Neuronal stem cell (in vitro differentiated cells): ENCODE data around the gene PRPF6.
A peak's percentile ranks its signal among the peaks of the same experiment; 100 is the strongest.

ENCODE experiments used
- DNase-seq: peaks from one replicate; pipeline ENCODE4 v3.0.0-alpha.2; 2013; ENCODE audit warnings: low spot score
- H2AFZ ChIP-seq: one replicate; pipeline ENCODE4 v1.6.1; 2013; ENCODE audit warnings: mild to moderate bottlenecking, low read length, inconsistent platforms
- H2AK5ac ChIP-seq: 2 replicates; pipeline ENCODE4 v1.6.1; 2013; ENCODE audit warnings: low read depth, mild to moderate bottlenecking, inconsistent platforms, low read length, moderate library complexity, mixed read lengths
- H2BK120ac ChIP-seq: 2 replicates; pipeline ENCODE4 v1.6.1; 2013; ENCODE audit warnings: low read depth, mild to moderate bottlenecking, inconsistent platforms, low read length, moderate library complexity, mixed read lengths
- H2BK12ac ChIP-seq: one replicate; pipeline ENCODE4 v1.6.1; 2013; ENCODE audit warnings: low read length, inconsistent platforms
- H2BK15ac ChIP-seq: 2 replicates; pipeline ENCODE4 v1.6.1; 2013; ENCODE audit warnings: mild to moderate bottlenecking, low read length, inconsistent platforms, mixed read lengths
- H2BK5ac ChIP-seq: one replicate; pipeline ENCODE4 v1.6.1; 2013; ENCODE audit warnings: inconsistent platforms, mild to moderate bottlenecking, low read length, moderate library complexity
- H3K14ac ChIP-seq: one replicate; pipeline ENCODE4 v1.6.1; 2013; ENCODE audit warnings: low read length, inconsistent platforms
- H3K18ac ChIP-seq: 2 replicates; pipeline ENCODE4 v1.6.1; 2013; ENCODE audit warnings: low read length, inconsistent platforms
- H3K23ac ChIP-seq: 2 replicates; pipeline ENCODE4 v1.6.1; 2013; ENCODE audit warnings: low read depth, mild to moderate bottlenecking, mixed read lengths, low read length, inconsistent platforms; ENCODE audit not compliant: poor library complexity
- H3K27ac ChIP-seq: replicated peaks from 3 replicates; pipeline ENCODE4 v1.5.1; 2013; ENCODE audit warnings: low read length, inconsistent platforms
- H3K27me3 ChIP-seq, 3 experiments: 2 replicates each; pipeline ENCODE4 v1.6.1; 2013; ENCODE audit warnings: low read length in 3 of 3, mild to moderate bottlenecking in 2 of 3, inconsistent platforms in 1 of 3, low read depth in 1 of 3, mixed read lengths in 1 of 3, moderate library complexity in 1 of 3; ENCODE audit not compliant: control insufficient read depth in 3 of 3, insufficient read depth in 3 of 3
- H3K36me3 ChIP-seq, 2 donors: replicated peaks in 1 of 2; 2 replicates each; pipeline ENCODE4 v1.6.1; 2013; ENCODE audit warnings: low read length in 2 of 2; ENCODE audit not compliant: control insufficient read depth in 2 of 2, insufficient read depth in 2 of 2
- H3K4ac ChIP-seq: 2 replicates; pipeline ENCODE4 v1.6.1; 2013; ENCODE audit warnings: inconsistent platforms, mild to moderate bottlenecking, low read length, moderate library complexity
- H3K4me1 ChIP-seq, 2 donors: 1 replicate in 1 of 2; 2 replicates in 1 of 2; pipeline ENCODE4 v1.6.1; 2013; ENCODE audit warnings: low read length in 2 of 2, low read depth in 1 of 2; ENCODE audit not compliant: control insufficient read depth in 2 of 2, insufficient read depth in 1 of 2
- H3K4me2 ChIP-seq: one replicate; pipeline ENCODE4 v1.6.1; 2013; ENCODE audit warnings: mild to moderate bottlenecking, low read length, inconsistent platforms; ENCODE audit not compliant: insufficient read depth, poor library complexity, severe bottlenecking
- H3K4me3 ChIP-seq, 2 donors: 2 replicates each; pipeline ENCODE4 v1.5.1; 2013; ENCODE audit warnings: low read length in 2 of 2, mild to moderate bottlenecking in 2 of 2, inconsistent platforms in 1 of 2, moderate library complexity in 1 of 2
- H3K79me1 ChIP-seq: one replicate; pipeline ENCODE4 v1.6.1; 2013; ENCODE audit warnings: low read depth, mild to moderate bottlenecking, inconsistent platforms, low read length, moderate library complexity
- H3K9ac ChIP-seq: one replicate; pipeline ENCODE4 v1.6.1; 2013; ENCODE audit warnings: mild to moderate bottlenecking, low read depth, low read length, inconsistent platforms; ENCODE audit not compliant: poor library complexity
- H3K9me3 ChIP-seq, 2 donors: replicated peaks in 1 of 2; 2 replicates each; pipeline versions ENCODE3 to v1.6.1; 2013; ENCODE audit warnings: low read length in 2 of 2, mild to moderate bottlenecking in 2 of 2, inconsistent platforms in 1 of 2, low read depth in 1 of 2, mixed read lengths in 1 of 2, moderate library complexity in 1 of 2; ENCODE audit not compliant: control insufficient read depth in 2 of 2, insufficient read depth in 1 of 2
- H4K8ac ChIP-seq: one replicate; pipeline ENCODE4 v1.6.1; 2013; ENCODE audit warnings: low read depth, mild to moderate bottlenecking, inconsistent platforms, low read length, moderate library complexity
- H4K91ac ChIP-seq: one replicate; pipeline ENCODE4 v1.6.1; 2013; ENCODE audit warnings: low read length, low read depth, mild to moderate bottlenecking, inconsistent platforms; ENCODE audit not compliant: poor library complexity
- WGBS, 2 donors: extraction: QIAGEN DNeasy Blood & Tissue Kit; methylation state at CpG; one replicate each; pipeline ENCODE4 v1.1.7; 2013; ENCODE audit warnings: missing lambda C conversion rate in 2 of 2, mixed read lengths in 1 of 2; ENCODE audit not compliant: insufficient read length in 2 of 2, insufficient replicate concordance in 1 of 2; ENCODE audit errors: extremely low coverage in 2 of 2; 5-methylcytosine and 5-hydroxymethylcytosine counted together

The PRPF6 gene

DNA sequence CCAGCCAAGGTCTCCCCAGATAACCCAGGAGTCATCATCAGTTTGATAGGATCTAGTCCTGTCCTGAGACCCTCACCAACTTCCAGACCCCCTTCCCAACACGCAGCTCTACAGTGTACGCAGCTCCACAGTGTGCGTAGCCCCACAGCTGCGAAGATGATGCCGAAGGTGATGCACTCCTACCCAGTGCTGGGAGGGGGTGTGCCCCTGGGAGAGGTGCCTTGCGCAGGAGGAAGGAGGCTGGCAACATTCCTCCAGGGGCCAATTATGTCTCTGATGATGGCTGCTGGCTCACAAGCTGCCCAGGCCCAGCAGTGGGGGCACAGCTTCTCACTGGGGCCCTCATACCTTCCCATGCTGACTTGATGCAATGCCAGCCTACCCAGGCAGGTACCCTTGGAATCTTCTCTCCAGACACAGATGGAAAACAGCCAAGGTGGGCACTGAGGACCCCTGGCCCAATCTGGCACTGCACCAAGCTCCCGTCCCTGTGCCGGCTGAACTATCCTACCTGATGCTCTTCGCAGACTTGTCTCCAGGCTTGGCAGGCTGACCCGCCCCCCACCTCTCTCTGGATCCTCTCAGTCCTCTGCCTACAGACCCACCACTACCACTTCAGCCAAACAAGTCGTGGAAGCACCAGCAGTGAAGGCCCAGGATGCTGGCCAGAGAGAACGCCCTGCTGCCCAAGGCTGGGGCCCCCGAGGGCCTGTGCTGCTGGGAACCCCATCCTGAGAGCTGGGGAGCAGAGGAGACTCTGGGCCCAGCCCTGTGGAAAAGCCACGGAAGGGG is 12.6 kb upstream of the PRPF6 start:
- no peak overlapping the region for H3K4ac ChIP-seq
- peak overlapping the region; percentile 61 for H2BK5ac ChIP-seq
- H2AFZ ChIP-seq = no peak overlapping the region
- peaks cover 4% of the 10 kb centered on the region for H3K79me1 ChIP-seq
- no peak overlapping the region for H3K27ac ChIP-seq
- WGBS, 2 donors = no CpG with 5 or more reads among the region's 14 CpGs
- no peak for DNase-seq
- peak overlapping the region in 1 of 2 donors; percentile 71 for H3K4me3 ChIP-seq
- H3K9ac ChIP-seq = peak overlapping the region; percentile 63
- H2BK120ac ChIP-seq = no peak overlapping the region
- H3K4me1 ChIP-seq = peaks cover 9 to 13% of the 10 kb centered on the region in 2 donors
- H3K9me3 ChIP-seq = peaks cover 0 to 31% of the 10 kb centered on the region in 2 donors
- no peak overlapping the region for H4K91ac ChIP-seq
- H2BK12ac ChIP-seq = no peak overlapping the region
- H3K23ac ChIP-seq = peak overlapping the region; percentile 92
- no peak overlapping the region for H3K14ac ChIP-seq
- peak overlapping the region; percentile 68 for H2AK5ac ChIP-seq
- peak overlapping the region; percentile 66 for H3K4me2 ChIP-seq
- peaks cover 37 to 40% of the 10 kb centered on the region in 2 donors for H3K36me3 ChIP-seq
- no peak overlapping the region for H3K18ac ChIP-seq
- H2BK15ac ChIP-seq = no peak overlapping the region
- peaks cover 0 to 9% (median 0%) of the 10 kb centered on the region in 3 experiments for H3K27me3 ChIP-seq
- no peak overlapping the region for H4K8ac ChIP-seq

DNA sequence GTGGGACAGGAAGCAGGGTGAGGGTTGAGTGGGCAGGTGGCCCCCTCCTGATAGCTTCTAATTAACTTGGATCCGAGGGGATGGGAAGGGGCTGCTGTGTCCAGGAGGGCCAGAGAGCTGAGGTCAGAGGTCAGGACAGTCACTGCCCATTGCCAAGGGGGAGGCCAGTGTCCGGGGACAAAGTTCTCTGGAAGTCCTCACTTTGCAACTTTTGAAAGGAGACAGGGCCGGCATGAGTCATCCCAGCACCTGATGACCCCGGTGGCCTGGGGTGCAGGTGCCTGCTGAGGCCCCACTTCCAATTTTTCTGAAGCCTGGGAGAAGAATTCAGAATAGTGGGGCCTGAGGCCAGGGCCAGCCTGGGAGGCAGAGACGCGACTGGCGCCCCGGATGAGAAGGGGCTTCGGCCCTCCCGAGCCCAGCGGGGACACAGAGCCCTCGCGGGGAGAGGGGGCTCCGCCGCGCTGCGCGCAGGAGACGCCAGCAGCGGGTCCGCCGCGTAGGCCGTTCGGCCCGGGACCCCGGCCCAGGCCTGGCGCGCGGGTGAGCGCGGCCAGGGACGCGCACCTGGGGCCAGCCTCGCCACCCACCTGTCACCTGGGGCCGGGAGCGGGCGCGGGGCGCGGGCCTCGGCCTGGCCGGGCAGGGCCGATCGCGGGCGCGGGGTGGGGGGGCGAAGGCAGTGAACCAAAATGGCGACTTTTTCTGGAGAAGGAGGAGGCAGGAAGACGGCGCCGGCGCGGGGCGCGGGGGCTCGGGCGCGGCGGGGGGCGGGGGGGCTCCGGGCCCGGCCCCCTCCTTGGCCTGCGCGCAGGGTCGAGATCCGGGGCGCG is 11.8 kb upstream of the PRPF6 start:
- no peak overlapping the region for H4K91ac ChIP-seq
- H2AFZ ChIP-seq = peak overlapping the region; percentile 56
- H2AK5ac ChIP-seq = peak overlapping the region; percentile 68
- peaks cover 0 to 9% (median 0%) of the 10 kb centered on the region in 3 experiments for H3K27me3 ChIP-seq
- H3K23ac ChIP-seq = peak overlapping the region; percentile 55
- no peak overlapping the region for H2BK120ac ChIP-seq
- peak overlapping the region; percentile 71 to 81 for H3K4me3 ChIP-seq
- DNase-seq = no peak
- peak overlapping the region; percentile 10 for H2BK12ac ChIP-seq
- no CpG with 5 or more reads among the region's 70 CpGs for WGBS, 2 donors
- H3K4me1 ChIP-seq = peaks cover 11 to 13% of the 10 kb centered on the region in 2 donors
- peak overlapping the region; percentile 93 for H3K18ac ChIP-seq
- peaks cover 0 to 25% of the 10 kb centered on the region in 2 donors for H3K9me3 ChIP-seq
- no peak overlapping the region for H2BK15ac ChIP-seq
- H4K8ac ChIP-seq = no peak overlapping the region
- no peak overlapping the region for H3K27ac ChIP-seq
- H3K36me3 ChIP-seq = peaks cover 29 to 32% of the 10 kb centered on the region in 2 donors
- peak overlapping the region; percentile 61 for H2BK5ac ChIP-seq
- peak overlapping the region; percentile 66 for H3K4me2 ChIP-seq
- H3K79me1 ChIP-seq = peaks cover 4% of the 10 kb centered on the region
- no peak overlapping the region for H3K4ac ChIP-seq
- peak overlapping the region; percentile 8 for H3K14ac ChIP-seq
- peak overlapping the region; percentile 91 for H3K9ac ChIP-seq

DNA sequence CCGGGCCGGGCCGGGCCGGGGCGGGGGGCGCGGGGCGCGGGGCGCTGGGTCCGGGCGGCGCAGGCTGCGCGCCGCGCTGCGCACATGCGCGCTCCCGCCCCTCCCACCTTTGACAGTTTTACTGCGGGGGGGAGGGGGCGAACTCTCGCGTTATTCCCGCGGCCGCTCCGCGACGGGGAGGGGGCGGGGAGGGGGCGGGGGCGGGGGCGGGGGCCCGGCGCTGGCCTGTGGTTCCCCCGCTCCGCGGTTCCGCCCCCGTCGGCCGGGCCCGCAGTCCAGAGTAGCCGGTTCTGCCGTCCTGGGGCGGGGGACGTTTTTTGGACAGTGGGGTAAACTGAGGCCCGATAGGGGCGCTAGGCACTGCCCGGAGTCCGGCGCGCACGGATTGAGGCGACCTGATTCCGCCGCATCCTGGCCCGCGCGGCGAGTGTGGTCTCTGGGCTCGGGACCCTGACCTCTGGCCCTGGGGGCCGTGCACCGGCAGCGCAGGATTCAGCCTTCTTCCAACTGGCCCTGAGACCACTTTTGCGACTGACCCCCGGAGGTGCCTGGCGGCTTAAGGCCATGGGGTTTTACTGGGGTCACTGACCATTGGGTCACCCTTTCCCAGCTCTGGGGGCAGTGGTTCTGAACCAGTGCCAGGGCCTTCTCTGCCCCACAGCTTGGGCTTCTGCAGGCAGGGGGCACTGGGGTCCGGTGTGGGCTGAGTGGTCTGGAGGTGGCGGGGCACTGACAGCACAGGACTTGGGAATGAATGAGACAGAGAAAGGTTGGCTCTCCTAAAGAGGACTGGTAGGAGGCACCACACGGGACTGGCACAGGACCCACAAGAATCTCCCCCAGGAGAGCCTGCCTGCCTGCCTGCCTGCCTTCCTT is 10.9 kb upstream of the PRPF6 start, which contains the start of gene ZNF512B:
Gene ZNF512B (minus strand): TSS at position 93 of the 876 bp plus-strand sequence. CDS start 1,980 bp downstream, outside the sequence.
- H3K9me3 ChIP-seq = peaks cover 0 to 22% of the 10 kb centered on the region in 2 donors
- no peak within 1 kb of the TSS for H3K27ac ChIP-seq
- DNase-seq = no peak

More for the DNA sequence above, 10.9 kb upstream of the PRPF6 start, which contains the start of gene ZNF512B:
- peak within 1 kb of the TSS; percentile 96 for H3K18ac ChIP-seq
- H3K4ac ChIP-seq = peak within 1 kb of the TSS; percentile 89
- peak within 1 kb of the TSS; percentile 87 for H2BK120ac ChIP-seq
- peak within 1 kb of the TSS; percentile 91 for H3K23ac ChIP-seq
- H4K91ac ChIP-seq = no peak within 1 kb of the TSS
- H3K4me2 ChIP-seq = peak within 1 kb of the TSS; percentile 77
- H2AFZ ChIP-seq = peak within 1 kb of the TSS; percentile 93
- H3K4me1 ChIP-seq = peaks cover 11 to 13% of the 10 kb centered on the region in 2 donors
- peak within 1 kb of the TSS; percentile 95 for H3K9ac ChIP-seq
- H3K36me3 ChIP-seq = peaks cover 24 to 27% of the 10 kb centered on the region in 2 donors
- H3K79me1 ChIP-seq = peaks cover 4% of the 10 kb centered on the region
- H2BK5ac ChIP-seq = peak within 1 kb of the TSS; percentile 61
- peak within 1 kb of the TSS; percentile 73 for H2BK12ac ChIP-seq
- H3K14ac ChIP-seq = peak within 1 kb of the TSS; percentile 89
- H3K27me3 ChIP-seq = peaks cover 0 to 9% (median 0%) of the 10 kb centered on the region in 3 experiments
- H2AK5ac ChIP-seq = peak within 1 kb of the TSS; percentile 88
- WGBS, 2 donors = no CpG with 5 or more reads among the region's 73 CpGs
- peak within 1 kb of the TSS; percentile 71 to 81 for H3K4me3 ChIP-seq
- peak within 1 kb of the TSS; percentile 67 for H2BK15ac ChIP-seq
- no peak within 1 kb of the TSS for H4K8ac ChIP-seq
